HepG2 (cell line): ENCODE results near the gene COLQ. TPM values are rescaled to one million over a fixed set of nuclear protein-coding genes. Genes with fewer than 3 reads are reported as not detected.

Experiments used
- ATAC-seq: fragments of 200-7000 bp; cut with Tn5 transposase; 3 replicates; pipeline ENCODE4 v1.9.1; 2020; ENCODE audit warnings: mild to moderate bottlenecking, moderate library complexity
- BruUV-seq: library from RNA; stranded (reverse); fragments of 400-500 nt; replicated peaks from 2 replicates; lab custom pipeline; 2021; lab: Mats Ljungman, UMichigan
- CTCF ChIA-PET: fragments of 300-600 bp; formaldehyde crosslinking; extraction: SDS; loops from one replicate; lab custom pipeline; 2021; ENCODE audit warnings: low total read pairs, inconsistent platforms, low intra/inter-chr PET ratio; lab: Yijun Ruan, JAX
- POLR2A ChIA-PET: fragments of 350-600 bp; sonication (Branson Sonifier 250); formaldehyde crosslinking; loops from one replicate; lab custom pipeline; 2020; ENCODE audit warnings: antibody characterized with exemption, inconsistent platforms; lab: Yijun Ruan, JAX
- DNase-seq: peaks from one replicate; pipeline ENCODE4 v3.0.0-alpha.2; 2015; ENCODE audit warnings: low spot score
- FAIRE-seq: peaks from 3 replicates; lab custom pipeline; 2011; peaks lifted over from hg19 to GRCh38; lab: Jason Lieb, UNC
- H2AFZ ChIP-seq: one replicate; pipeline ENCODE4 v1.6.1; 2011; ENCODE audit warnings: low read length, inconsistent platforms
- H3K27ac ChIP-seq: fragments of 300-600 bp; 3 replicates; pipeline ENCODE4 v1.8.0; 2011; ENCODE audit warnings: mixed run types, mild to moderate bottlenecking, mixed read lengths, low read length, inconsistent platforms; ENCODE audit not compliant: insufficient read depth; ENCODE audit errors: extremely low read length
- H3K27me3 ChIP-seq, 2 experiments: fragments of 200-600 bp in 1 of 2; 2 replicates in 1 of 2; 3 replicates in 1 of 2; pipeline versions ENCODE4 v1.6.0 to v1.8.0; 2011; ENCODE audit warnings: low read length in 2 of 2, mild to moderate bottlenecking in 2 of 2, moderate library complexity in 2 of 2, inconsistent platforms in 1 of 2; ENCODE audit not compliant: insufficient read depth in 2 of 2, control insufficient read depth in 1 of 2
- H3K36me3 ChIP-seq, 2 experiments: fragments of 200-600 bp in 1 of 2; replicated peaks in 1 of 2; 2 replicates in 1 of 2; 3 replicates in 1 of 2; pipeline versions ENCODE4 v1.5.1 to v1.8.0; 2011; ENCODE audit warnings: low read length in 2 of 2, inconsistent platforms in 1 of 2; ENCODE audit not compliant: insufficient read depth in 2 of 2, control insufficient read depth in 1 of 2
- H3K4me1 ChIP-seq: 2 replicates; pipeline ENCODE4 v1.5.1; 2012; ENCODE audit warnings: low read length, inconsistent platforms; ENCODE audit not compliant: insufficient read depth
- H3K4me2 ChIP-seq: 2 replicates; pipeline ENCODE4 v1.6.0; 2011; ENCODE audit warnings: low read depth, low read length, inconsistent platforms
- H3K4me3 ChIP-seq, 3 experiments: fragments of 200-600 bp in 1 of 3; sonication (generic), shearing (Covaris generic) in 1 of 3; replicated peaks in 1 of 3; 2 replicates each; pipeline ENCODE4 v1.5.1; 2011 to 2016; ENCODE audit warnings: low read length in 3 of 3, inconsistent platforms in 2 of 3, low read depth in 2 of 3, mild to moderate bottlenecking in 2 of 3, control low read depth in 1 of 3, mixed read lengths in 1 of 3; ENCODE audit not compliant: insufficient read depth in 1 of 3
- H3K79me2 ChIP-seq: one replicate; pipeline ENCODE4 v1.6.1; 2011; ENCODE audit warnings: low read length, inconsistent platforms; ENCODE audit not compliant: insufficient read depth
- H3K9ac ChIP-seq: 2 replicates; pipeline ENCODE4 v1.6.0; 2011; ENCODE audit warnings: mild to moderate bottlenecking, low read depth, low read length, inconsistent platforms; ENCODE audit not compliant: insufficient read depth
- H3K9me3 ChIP-seq: 2 replicates; pipeline ENCODE4 v1.5.1; 2012; ENCODE audit warnings: mild to moderate bottlenecking, low read length
- H4K20me1 ChIP-seq: 2 replicates; pipeline ENCODE4 v1.6.0; 2011; ENCODE audit warnings: inconsistent platforms, mild to moderate bottlenecking, low read length, moderate library complexity; ENCODE audit not compliant: insufficient read depth
- ATAD3A ChIP-seq: sonication (generic); formaldehyde crosslinking; IDR thresholded peaks from 2 replicates; pipeline ENCODE4 v1.4.0; 2020; ENCODE audit warnings: missing genetic modification reagents
- EEA1 ChIP-seq: sonication (generic); formaldehyde crosslinking; IDR thresholded peaks from 2 replicates; pipeline ENCODE4 v1.5.1; 2020; ENCODE audit warnings: mild to moderate bottlenecking, missing genetic modification reagents, borderline replicate concordance
- HNRNPUL1 ChIP-seq: fragments of 200-400 bp; formaldehyde crosslinking; IDR thresholded peaks from 2 replicates; pipeline ENCODE4 v1.6.1; 2017; ENCODE audit warnings: low read depth, mild to moderate bottlenecking, low read length, moderate library complexity
- JUN ChIP-seq: sonication (generic); formaldehyde crosslinking; IDR thresholded peaks from 2 replicates; pipeline ENCODE4 v1.4.0; 2020; ENCODE audit warnings: mild to moderate bottlenecking, missing genetic modification reagents
- MEIS1 ChIP-seq: sonication (generic); formaldehyde crosslinking; IDR thresholded peaks from 2 replicates; pipeline ENCODE4 v1.9.0; 2021; ENCODE audit warnings: mild to moderate bottlenecking, missing genetic modification reagents, moderate library complexity, borderline replicate concordance
- NBN ChIP-seq: fragments of 450-650 bp; conservative IDR thresholded peaks from 2 replicates; pipeline ENCODE4 v1.6.1; 2017
- RARA ChIP-seq: IDR thresholded peaks from 2 replicates; pipeline ENCODE4 v1.6.1; 2016; ENCODE audit warnings: missing genetic modification reagents, missing compliant biosample characterization
- ZNF333 ChIP-seq: sonication (generic); formaldehyde crosslinking; IDR thresholded peaks from 2 replicates; pipeline ENCODE4 v1.4.0; 2020; ENCODE audit warnings: mild to moderate bottlenecking, missing genetic modification reagents, borderline replicate concordance
- ZNF547 ChIP-seq: sonication (generic); formaldehyde crosslinking; IDR thresholded peaks from 2 replicates; pipeline ENCODE4 v1.5.1; 2020; ENCODE audit warnings: mild to moderate bottlenecking, missing genetic modification reagents
- ZNF7 ChIP-seq: IDR thresholded peaks from 2 replicates; pipeline ENCODE4 v1.6.1; 2016; ENCODE audit warnings: missing biosample characterization, missing genetic modification reagents
- ZNF788 ChIP-seq: sonication (generic); formaldehyde crosslinking; IDR thresholded peaks from 2 replicates; pipeline ENCODE4 v1.5.0; 2020; ENCODE audit warnings: mild to moderate bottlenecking, missing genetic modification reagents, borderline replicate concordance
- WGBS: methylation state at CpG from one replicate; pipeline ENCODE4 v1.1.6; 2017; ENCODE audit warnings: low lambda C conversion rate; 5-methylcytosine and 5-hydroxymethylcytosine counted together
- in situ Hi-C: cut with HindIII; loops from 2 replicates; pipeline ENCODE4 v1.10.0; 2017; ENCODE audit warnings: low pct_unique_long_range_greater_than_20kb; ENCODE audit not compliant: extremely low pct_ligation_motif_present
- intact Hi-C: fragments of 100-400 bp; cut with micrococcal nuclease; formaldehyde crosslinking; loops from one replicate; pipeline ENCODE4 v1.10.0; 2022; ENCODE audit not compliant: unreplicated experiment
- polyA plus RNA-seq, 8 experiments: library from polyadenylated mRNA; depleted of rRNA in 3 of 8; stranded (reverse) in 7 of 8; unstranded in 1 of 8; fragments of >200 nt; fragmentation: Illumina TruSeq in 4 of 8; extraction: Trizol in 4 of 8; gene quantifications; 2 replicates each; pipeline versions ENCODE4 v1.2.1 to v1.2.3, GENCODE V29; 2011 to 2016; ENCODE audit warnings: low read depth in 4 of 8, missing spikeins in 1 of 8, mixed read lengths in 1 of 8; ENCODE audit not compliant: insufficient read depth in 1 of 8
- total RNA-seq, 5 experiments: library from RNA; depleted of rRNA; stranded (reverse); fragments of >200 nt; fragmentation: Illumina TruSeq; extraction: Trizol; gene quantifications; 2 replicates each; pipeline ENCODE4 v1.2.3, GENCODE V29; 2016; ENCODE audit warnings: low read depth in 1 of 5
- TF ChIP-seq, protein P1 (sequence below): sonication (generic); formaldehyde crosslinking; IDR thresholded peaks from 2 replicates; pipeline ENCODE4 v1.4.0; 2020; ENCODE audit warnings: missing genetic modification reagents, borderline replicate concordance
- TF ChIP-seq, protein P2 (sequence below): sonication (generic); formaldehyde crosslinking; IDR thresholded peaks from 2 replicates; pipeline ENCODE4 v1.5.1; 2020; ENCODE audit warnings: mild to moderate bottlenecking, missing genetic modification reagents
- TF ChIP-seq, protein P3 (sequence below): sonication (generic); formaldehyde crosslinking; IDR thresholded peaks from 2 replicates; pipeline ENCODE4 v1.4.0; 2020; ENCODE audit warnings: missing genetic modification reagents

COLQ gene
- total and polyA plus RNA-seq, 2 of the 13 experiments (the other 11 are each of a cell fraction or from before 2014, with no cell fraction given): 0.31 to 0.46 TPM

DNA sequence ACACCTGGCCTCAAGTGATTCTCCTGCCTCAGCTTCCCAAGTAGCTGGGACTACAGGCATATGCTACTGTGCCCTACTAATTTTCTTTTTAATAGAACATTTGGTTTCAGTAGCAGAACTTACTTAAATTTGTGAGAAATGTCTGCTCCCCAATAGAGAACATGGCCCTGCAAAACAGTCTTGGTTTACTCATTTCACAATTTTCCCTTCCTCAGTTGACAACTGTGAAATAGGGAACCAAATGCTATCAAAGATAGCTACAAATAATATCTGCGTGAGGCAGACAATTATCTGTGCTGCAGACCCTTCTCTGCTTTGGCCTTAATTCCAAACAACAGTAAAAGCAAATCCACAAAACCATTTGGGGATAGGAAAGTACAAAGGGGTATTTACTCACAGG lies 116.7 kb downstream of the COLQ start (continued):
- TF ChIP-seq, protein P1, sequence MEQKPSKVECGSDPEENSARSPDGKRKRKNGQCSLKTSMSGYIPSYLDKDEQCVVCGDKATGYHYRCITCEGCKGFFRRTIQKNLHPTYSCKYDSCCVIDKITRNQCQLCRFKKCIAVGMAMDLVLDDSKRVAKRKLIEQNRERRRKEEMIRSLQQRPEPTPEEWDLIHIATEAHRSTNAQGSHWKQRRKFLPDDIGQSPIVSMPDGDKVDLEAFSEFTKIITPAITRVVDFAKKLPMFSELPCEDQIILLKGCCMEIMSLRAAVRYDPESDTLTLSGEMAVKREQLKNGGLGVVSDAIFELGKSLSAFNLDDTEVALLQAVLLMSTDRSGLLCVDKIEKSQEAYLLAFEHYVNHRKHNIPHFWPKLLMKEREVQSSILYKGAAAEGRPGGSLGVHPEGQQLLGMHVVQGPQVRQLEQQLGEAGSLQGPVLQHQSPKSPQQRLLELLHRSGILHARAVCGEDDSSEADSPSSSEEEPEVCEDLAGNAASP (CRISPR knock-in tag): no peak
- TF ChIP-seq, protein P2, sequence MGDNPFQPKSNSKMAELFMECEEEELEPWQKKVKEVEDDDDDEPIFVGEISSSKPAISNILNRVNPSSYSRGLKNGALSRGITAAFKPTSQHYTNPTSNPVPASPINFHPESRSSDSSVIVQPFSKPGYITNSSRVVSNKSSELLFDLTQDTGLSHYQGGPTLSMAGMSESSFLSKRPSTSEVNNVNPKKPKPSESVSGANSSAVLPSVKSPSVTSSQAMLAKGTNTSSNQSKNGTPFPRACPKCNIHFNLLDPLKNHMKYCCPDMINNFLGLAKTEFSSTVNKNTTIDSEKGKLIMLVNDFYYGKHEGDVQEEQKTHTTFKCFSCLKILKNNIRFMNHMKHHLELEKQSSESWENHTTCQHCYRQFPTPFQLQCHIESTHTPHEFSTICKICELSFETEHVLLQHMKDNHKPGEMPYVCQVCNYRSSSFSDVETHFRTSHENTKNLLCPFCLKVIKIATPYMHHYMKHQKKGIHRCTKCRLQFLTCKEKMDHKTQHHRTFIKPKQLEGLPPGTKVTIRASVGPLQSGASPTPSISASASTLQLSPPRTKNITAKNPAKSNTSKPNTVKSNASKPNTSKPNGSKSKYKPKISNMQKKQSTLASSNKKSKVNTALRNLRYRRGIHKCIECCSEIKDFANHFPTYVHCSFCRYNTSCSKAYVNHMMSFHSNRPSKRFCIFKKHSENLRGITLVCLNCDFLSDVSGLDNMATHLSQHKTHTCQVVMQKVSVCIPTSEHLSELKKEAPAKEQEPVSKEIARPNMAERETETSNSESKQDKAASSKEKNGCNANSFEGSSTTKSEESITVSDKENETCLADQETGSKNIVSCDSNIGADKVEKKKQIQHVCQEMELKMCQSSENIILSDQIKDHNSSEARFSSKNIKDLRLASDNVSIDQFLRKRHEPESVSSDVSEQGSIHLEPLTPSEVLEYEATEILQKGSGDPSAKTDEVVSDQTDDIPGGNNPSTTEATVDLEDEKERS (CRISPR knock-in tag): no peak
- TF ChIP-seq HNRNPUL1: no peak
- TF ChIP-seq, protein P3, sequence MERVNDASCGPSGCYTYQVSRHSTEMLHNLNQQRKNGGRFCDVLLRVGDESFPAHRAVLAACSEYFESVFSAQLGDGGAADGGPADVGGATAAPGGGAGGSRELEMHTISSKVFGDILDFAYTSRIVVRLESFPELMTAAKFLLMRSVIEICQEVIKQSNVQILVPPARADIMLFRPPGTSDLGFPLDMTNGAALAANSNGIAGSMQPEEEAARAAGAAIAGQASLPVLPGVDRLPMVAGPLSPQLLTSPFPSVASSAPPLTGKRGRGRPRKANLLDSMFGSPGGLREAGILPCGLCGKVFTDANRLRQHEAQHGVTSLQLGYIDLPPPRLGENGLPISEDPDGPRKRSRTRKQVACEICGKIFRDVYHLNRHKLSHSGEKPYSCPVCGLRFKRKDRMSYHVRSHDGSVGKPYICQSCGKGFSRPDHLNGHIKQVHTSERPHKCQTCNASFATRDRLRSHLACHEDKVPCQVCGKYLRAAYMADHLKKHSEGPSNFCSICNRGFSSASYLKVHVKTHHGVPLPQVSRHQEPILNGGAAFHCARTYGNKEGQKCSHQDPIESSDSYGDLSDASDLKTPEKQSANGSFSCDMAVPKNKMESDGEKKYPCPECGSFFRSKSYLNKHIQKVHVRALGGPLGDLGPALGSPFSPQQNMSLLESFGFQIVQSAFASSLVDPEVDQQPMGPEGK (CRISPR knock-in tag): no peak

DNA sequence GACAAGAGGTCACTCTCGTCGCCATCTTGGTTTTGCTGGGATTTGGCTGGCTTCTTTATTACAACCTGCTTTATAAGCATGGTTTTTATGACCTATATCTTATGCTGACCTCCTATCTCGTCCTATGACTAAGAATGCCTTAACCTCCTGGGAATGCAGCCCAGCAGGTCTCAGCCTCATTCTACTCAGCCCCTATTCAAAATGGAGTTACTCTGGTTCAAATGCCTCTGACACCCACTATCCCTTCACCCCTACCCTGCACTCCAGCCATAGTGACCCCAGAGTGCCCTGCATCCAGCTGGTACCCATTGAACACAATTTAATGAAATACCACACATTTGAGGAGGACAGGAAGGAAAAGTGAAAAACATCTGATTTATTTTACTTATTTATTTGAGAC lies 117.5 kb downstream of the COLQ start:
- H3K79me2 ChIP-seq: no peaks in the 10 kb centered on the region
- in situ Hi-C loops: loop anchor here (10.0 kb wide), 2 partner anchors 199 to 299 kb away; partner anchors contain the start of gene CAPN7
- H3K36me3 ChIP-seq: no peaks in the 10 kb centered on the region
- H3K27me3 ChIP-seq: no peaks in the 10 kb centered on the region
- DNase-seq (no peak), ATAC-seq (no peak), FAIRE-seq (no peak)
- no peaks in the 10 kb centered on the region for H3K9me3 ChIP-seq
- TF ChIP-seq EEA1 (CRISPR knock-in tag): no peak
- TF ChIP-seq ZNF333 (CRISPR knock-in tag): no peak
- no peak for TF ChIP-seq MEIS1 (CRISPR knock-in tag)
- no peak for TF ChIP-seq JUN (CRISPR knock-in tag)
- no peak for TF ChIP-seq RARA
- TF ChIP-seq ZNF547: no peak
- TF ChIP-seq NBN: no peak
- no peak for TF ChIP-seq ZNF7 (CRISPR knock-in tag)
- TF ChIP-seq ZNF788 (CRISPR knock-in tag): no peak
- TF ChIP-seq ATAD3A: no peak
- BruUV-seq: no TSS peak
- no peak overlapping the region for H3K27ac ChIP-seq
- ChIA-PET POLR2A (no interaction called here), CTCF (no interaction called here)
- no peak overlapping the region for H2AFZ ChIP-seq
- WGBS: 93% methylated on average over 3 of the region's 3 CpGs
- no peak overlapping the region for H3K4me3 ChIP-seq
- H3K4me2 ChIP-seq: no peak overlapping the region
- no peaks in the 10 kb centered on the region for H3K4me1 ChIP-seq
- intact Hi-C loops: loop anchor here (10.0 kb wide), 1 partner anchor 199 kb away; the partner anchor contains the start of gene CAPN7
- H3K9ac ChIP-seq: no peak overlapping the region
- H4K20me1 ChIP-seq: no peaks in the 10 kb centered on the region
